Stomach (tissue), 4 donors: ENCODE data around the gene MUSTN1.

Source experiments
- EP300 ChIP-seq: sonication (generic); formaldehyde crosslinking; IDR thresholded peaks from one replicate; pipeline ENCODE4 v1.6.1; 2017; ENCODE audit warnings: antibody characterized with exemption
- POLR2A ChIP-seq, 4 donors: fragments of 450-650 bp; IDR thresholded peaks; one replicate each; pipeline ENCODE4 v1.6.1; 2016; ENCODE audit warnings: antibody characterized with exemption in 4 of 4, control low read depth in 2 of 4, mild to moderate bottlenecking in 1 of 4, moderate library complexity in 1 of 4
- TF ChIP-seq, protein P1 (sequence below), 7 experiments: fragments of 450-650 bp in 4 of 7; fragments of 200-600 bp in 3 of 7; sonication (generic) in 3 of 7; IDR thresholded peaks; one replicate each; pipeline ENCODE4 v1.5.1; 2016 to 2019; ENCODE audit warnings: antibody characterized with exemption in 7 of 7, control low read depth in 2 of 7, mild to moderate bottlenecking in 1 of 7

DNA sequence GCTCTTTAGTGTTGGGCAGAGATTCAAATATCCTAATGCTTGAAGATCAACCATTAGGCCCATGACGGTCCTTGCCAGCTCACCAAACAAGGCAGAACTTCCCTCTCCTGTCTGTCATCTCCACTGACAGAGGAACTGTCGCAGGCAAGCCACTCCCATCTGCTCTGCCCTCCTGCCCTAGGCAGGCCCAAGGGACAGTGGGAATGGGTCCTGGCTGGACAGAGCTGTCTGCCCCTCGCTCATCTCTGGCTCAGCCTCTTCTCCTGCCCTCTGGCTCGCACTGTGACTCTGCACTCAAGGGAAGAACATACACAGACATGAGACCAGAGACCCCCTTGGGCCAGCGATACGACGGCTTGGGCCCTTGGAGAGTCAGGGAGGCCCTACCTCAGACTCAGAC, 7.6 kb upstream of the MUSTN1 start:
- TF ChIP-seq, protein P1, sequence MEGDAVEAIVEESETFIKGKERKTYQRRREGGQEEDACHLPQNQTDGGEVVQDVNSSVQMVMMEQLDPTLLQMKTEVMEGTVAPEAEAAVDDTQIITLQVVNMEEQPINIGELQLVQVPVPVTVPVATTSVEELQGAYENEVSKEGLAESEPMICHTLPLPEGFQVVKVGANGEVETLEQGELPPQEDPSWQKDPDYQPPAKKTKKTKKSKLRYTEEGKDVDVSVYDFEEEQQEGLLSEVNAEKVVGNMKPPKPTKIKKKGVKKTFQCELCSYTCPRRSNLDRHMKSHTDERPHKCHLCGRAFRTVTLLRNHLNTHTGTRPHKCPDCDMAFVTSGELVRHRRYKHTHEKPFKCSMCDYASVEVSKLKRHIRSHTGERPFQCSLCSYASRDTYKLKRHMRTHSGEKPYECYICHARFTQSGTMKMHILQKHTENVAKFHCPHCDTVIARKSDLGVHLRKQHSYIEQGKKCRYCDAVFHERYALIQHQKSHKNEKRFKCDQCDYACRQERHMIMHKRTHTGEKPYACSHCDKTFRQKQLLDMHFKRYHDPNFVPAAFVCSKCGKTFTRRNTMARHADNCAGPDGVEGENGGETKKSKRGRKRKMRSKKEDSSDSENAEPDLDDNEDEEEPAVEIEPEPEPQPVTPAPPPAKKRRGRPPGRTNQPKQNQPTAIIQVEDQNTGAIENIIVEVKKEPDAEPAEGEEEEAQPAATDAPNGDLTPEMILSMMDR (IDR thresholded peaks at IDR 0.05), result no peak
- TF ChIP-seq POLR2A (IDR thresholded peaks at IDR 0.05) (no peak), EP300 (no peak)
